MM.1S (cell line): Measurements from ENCODE around the gene FXYD3.

ENCODE experiments used
- DNase-seq: peaks from one replicate; pipeline ENCODE4 v3.0.0-alpha.2; 2015
- H2AFZ ChIP-seq: fragments of 300-600 bp; sonication (generic); 2 replicates; pipeline ENCODE4 v1.6.0; 2016; ENCODE audit warnings: antibody characterized with exemption, low read length
- H3F3A ChIP-seq: fragments of 300-600 bp; sonication (generic); 2 replicates; pipeline ENCODE4 v1.6.1; 2016; ENCODE audit warnings: mild to moderate bottlenecking, antibody characterized with exemption, low read length, moderate library complexity, mixed read lengths; ENCODE audit not compliant: insufficient read depth
- H3K27ac ChIP-seq: fragments of 300-600 bp; sonication (generic); 2 replicates; pipeline ENCODE4 v1.5.1; 2016; ENCODE audit warnings: mild to moderate bottlenecking, low read length
- H3K27me3 ChIP-seq: fragments of 300-600 bp; sonication (generic); replicated peaks from 2 replicates; pipeline ENCODE4 v1.6.0; 2016; ENCODE audit warnings: low read length; ENCODE audit not compliant: insufficient read depth
- H3K36me3 ChIP-seq: fragments of 300-600 bp; sonication (generic); replicated peaks from 2 replicates; pipeline ENCODE4 v1.6.1; 2016; ENCODE audit warnings: mild to moderate bottlenecking, low read length, mixed read lengths; ENCODE audit not compliant: insufficient read depth
- H3K4me1 ChIP-seq: fragments of 300-600 bp; sonication (generic); 2 replicates; pipeline ENCODE4 v1.6.1; 2016; ENCODE audit warnings: low read length, mixed read lengths
- H3K4me2 ChIP-seq: fragments of 300-600 bp; sonication (generic); 2 replicates; pipeline ENCODE4 v1.6.0; 2016; ENCODE audit warnings: low read depth, low read length
- H3K4me3 ChIP-seq: fragments of 300-600 bp; sonication (generic); 2 replicates; pipeline ENCODE4 v1.5.1; 2016; ENCODE audit warnings: low read length, mixed read lengths
- H3K79me2 ChIP-seq: fragments of 300-600 bp; sonication (generic); 2 replicates; pipeline ENCODE4 v1.6.1; 2016; ENCODE audit warnings: mixed run types, low read length, mixed read lengths
- H3K9ac ChIP-seq: fragments of 300-600 bp; sonication (generic); 2 replicates; pipeline ENCODE4 v1.6.1; 2016; ENCODE audit warnings: low read length, mixed read lengths
- H3K9me2 ChIP-seq: fragments of 300-600 bp; sonication (generic); replicated peaks from 2 replicates; pipeline ENCODE4 v1.6.1; 2016; ENCODE audit warnings: mild to moderate bottlenecking, low read length, mixed read lengths; ENCODE audit not compliant: insufficient read depth
- H3K9me3 ChIP-seq: fragments of 300-600 bp; sonication (generic); replicated peaks from 2 replicates; pipeline ENCODE4 v1.6.1; 2016; ENCODE audit warnings: mild to moderate bottlenecking, low read length, mixed read lengths; ENCODE audit not compliant: insufficient read depth
- H4K20me1 ChIP-seq: fragments of 300-600 bp; sonication (generic); 2 replicates; pipeline ENCODE4 v1.6.1; 2016; ENCODE audit warnings: mild to moderate bottlenecking, low read length, moderate library complexity, mixed read lengths; ENCODE audit not compliant: insufficient read depth
- EZH2 ChIP-seq: fragments of 300-600 bp; sonication (generic); optimal IDR thresholded peaks from 2 replicates; pipeline ENCODE3; 2017; ENCODE audit warnings: low read depth, mild to moderate bottlenecking, antibody characterized with exemption, low read length, mixed read lengths
- EZH2phosphoT487 ChIP-seq: fragments of 300-600 bp; sonication (generic); IDR thresholded peaks from 2 replicates; pipeline ENCODE4 v1.6.1; 2018; ENCODE audit warnings: antibody characterized with exemption, low read length
- TF ChIP-seq, protein P1 (sequence below): fragments of 300-600 bp; sonication (generic); IDR thresholded peaks from 2 replicates; pipeline ENCODE4 v1.5.1; 2016; ENCODE audit warnings: antibody characterized with exemption, low read length, mixed read lengths

FXYD3 gene

GRCh38 chr19:35075202-35076025, 40.2 kb upstream of the FXYD3 start:
- no peak overlapping the region for H3K4me3 ChIP-seq
- H3K79me2 ChIP-seq, result no peaks in the 10 kb centered on the region
- no peaks in the 10 kb centered on the region for H3K9me2 ChIP-seq
- H3K27me3 ChIP-seq, result peaks cover 90% of the 10 kb centered on the region
- H3K9ac ChIP-seq, result no peak overlapping the region
- TF ChIP-seq EZH2, result no peak
- TF ChIP-seq, protein P1, sequence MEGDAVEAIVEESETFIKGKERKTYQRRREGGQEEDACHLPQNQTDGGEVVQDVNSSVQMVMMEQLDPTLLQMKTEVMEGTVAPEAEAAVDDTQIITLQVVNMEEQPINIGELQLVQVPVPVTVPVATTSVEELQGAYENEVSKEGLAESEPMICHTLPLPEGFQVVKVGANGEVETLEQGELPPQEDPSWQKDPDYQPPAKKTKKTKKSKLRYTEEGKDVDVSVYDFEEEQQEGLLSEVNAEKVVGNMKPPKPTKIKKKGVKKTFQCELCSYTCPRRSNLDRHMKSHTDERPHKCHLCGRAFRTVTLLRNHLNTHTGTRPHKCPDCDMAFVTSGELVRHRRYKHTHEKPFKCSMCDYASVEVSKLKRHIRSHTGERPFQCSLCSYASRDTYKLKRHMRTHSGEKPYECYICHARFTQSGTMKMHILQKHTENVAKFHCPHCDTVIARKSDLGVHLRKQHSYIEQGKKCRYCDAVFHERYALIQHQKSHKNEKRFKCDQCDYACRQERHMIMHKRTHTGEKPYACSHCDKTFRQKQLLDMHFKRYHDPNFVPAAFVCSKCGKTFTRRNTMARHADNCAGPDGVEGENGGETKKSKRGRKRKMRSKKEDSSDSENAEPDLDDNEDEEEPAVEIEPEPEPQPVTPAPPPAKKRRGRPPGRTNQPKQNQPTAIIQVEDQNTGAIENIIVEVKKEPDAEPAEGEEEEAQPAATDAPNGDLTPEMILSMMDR, result no peak
- no peaks in the 10 kb centered on the region for H3K36me3 ChIP-seq
- no peaks in the 10 kb centered on the region for H3F3A ChIP-seq
- no peak overlapping the region for H3K4me2 ChIP-seq
- no peak for DNase-seq
- H3K27ac ChIP-seq, result no peak overlapping the region
- no peaks in the 10 kb centered on the region for H3K4me1 ChIP-seq
- no peak overlapping the region for H2AFZ ChIP-seq
- H3K9me3 ChIP-seq, result no peaks in the 10 kb centered on the region
- no peaks in the 10 kb centered on the region for H4K20me1 ChIP-seq

DNA sequence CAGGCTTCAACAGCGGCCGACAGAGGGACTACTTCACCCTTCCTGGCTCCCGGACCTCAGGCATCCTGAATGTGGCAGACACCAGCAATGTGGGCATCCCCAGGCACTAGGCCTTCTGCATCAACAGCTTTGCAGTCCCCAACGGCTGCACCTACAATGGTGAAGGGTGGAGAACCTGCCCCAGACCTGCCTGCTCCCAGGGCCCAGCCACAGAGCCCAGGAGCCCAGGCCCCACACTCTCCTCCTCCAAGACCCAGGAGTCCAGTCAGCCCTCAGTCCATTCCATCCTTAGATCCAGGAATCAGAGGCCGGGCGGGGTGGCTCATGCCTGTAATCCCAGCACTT, 39.6 kb upstream of the FXYD3 start:
- DNase-seq, result no peak
- Histone ChIP-seq H3K27ac (no peak overlapping the region), H3K9me2 (no peaks in the 10 kb centered on the region), H3K27me3 (peaks cover 90% of the 10 kb centered on the region), H3K36me3 (no peaks in the 10 kb centered on the region), H3K4me3 (no peak overlapping the region), H3K4me1 (no peaks in the 10 kb centered on the region), H3K9ac (no peak overlapping the region), H3F3A (no peaks in the 10 kb centered on the region), H2AFZ (no peak overlapping the region), H3K9me3 (no peaks in the 10 kb centered on the region), H4K20me1 (no peaks in the 10 kb centered on the region), H3K79me2 (no peaks in the 10 kb centered on the region), H3K4me2 (no peak overlapping the region)
- TF ChIP-seq, protein P1, result no peak
- TF ChIP-seq EZH2phosphoT487 (no peak), EZH2 (no peak)

GRCh38 chr19:35076657-35077056, 39.0 kb upstream of the FXYD3 start:
- peaks cover 92% of the 10 kb centered on the region for H3K27me3 ChIP-seq
- no peak overlapping the region for H3K27ac ChIP-seq
- H3K9ac ChIP-seq, result no peak overlapping the region
- no peaks in the 10 kb centered on the region for H3K36me3 ChIP-seq
- no peak overlapping the region for H3K4me2 ChIP-seq
- no peaks in the 10 kb centered on the region for H4K20me1 ChIP-seq
- H3K4me1 ChIP-seq, result no peaks in the 10 kb centered on the region
- no peak overlapping the region for H3K4me3 ChIP-seq
- H3F3A ChIP-seq, result no peaks in the 10 kb centered on the region
- no peaks in the 10 kb centered on the region for H3K79me2 ChIP-seq
- no peak for TF ChIP-seq EZH2
- H3K9me2 ChIP-seq, result no peaks in the 10 kb centered on the region
- H3K9me3 ChIP-seq, result no peaks in the 10 kb centered on the region
- no peak overlapping the region for H2AFZ ChIP-seq
- no peak for DNase-seq

DNA sequence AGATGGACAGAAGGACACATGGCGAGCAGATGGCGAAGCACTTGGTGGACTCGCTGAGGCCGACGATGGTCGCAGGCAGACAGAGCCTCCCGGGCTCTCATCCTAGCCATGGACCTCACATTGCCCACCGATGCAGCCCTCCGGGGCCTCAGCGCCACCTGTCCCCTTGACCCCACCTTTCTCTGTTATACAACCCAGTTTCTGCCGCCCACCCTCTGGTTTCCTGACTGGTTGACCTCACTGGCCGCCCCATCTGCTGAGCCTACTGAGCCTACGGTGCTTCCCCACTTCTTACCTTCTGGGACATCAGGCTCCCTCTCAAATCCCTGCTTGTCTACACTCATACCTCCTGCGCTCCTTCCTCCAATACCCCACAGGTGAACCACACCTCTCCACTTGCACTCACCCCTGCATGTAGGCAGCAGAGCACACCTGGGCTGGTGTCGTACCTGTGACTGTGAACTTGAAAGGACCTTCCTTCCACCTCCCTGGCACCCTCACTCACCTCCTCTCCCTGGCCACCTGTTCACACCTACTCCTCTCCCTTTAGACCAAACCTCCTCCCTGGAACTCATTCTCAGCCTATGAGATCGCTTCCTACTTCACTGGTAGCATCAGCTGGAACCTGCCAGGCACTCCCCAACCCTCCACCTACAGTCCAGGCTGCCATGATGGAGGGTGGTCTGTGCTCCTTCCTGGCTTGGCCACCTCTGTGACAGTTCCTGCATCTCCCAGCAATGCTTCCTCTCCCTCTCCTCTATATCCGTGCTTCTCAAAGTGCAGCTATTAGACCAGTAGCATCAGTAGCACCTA, 38.0 kb upstream of the FXYD3 start:
- Histone ChIP-seq H3K79me2 (no peaks in the 10 kb centered on the region), H2AFZ (no peak overlapping the region), H3K4me2 (no peak overlapping the region), H3K4me3 (no peak overlapping the region), H3K9me3 (no peaks in the 10 kb centered on the region), H4K20me1 (no peaks in the 10 kb centered on the region), H3K9me2 (no peaks in the 10 kb centered on the region), H3K36me3 (no peaks in the 10 kb centered on the region), H3F3A (no peaks in the 10 kb centered on the region), H3K27me3 (peaks cover 91% of the 10 kb centered on the region), H3K27ac (no peak overlapping the region), H3K9ac (no peak overlapping the region), H3K4me1 (no peaks in the 10 kb centered on the region)
- DNase-seq, result no peak
- TF ChIP-seq EZH2 (no peak), EZH2phosphoT487 (no peak)
- TF ChIP-seq, protein P1, result no peak
